LNCaP clone FGC (cell line): ENCODE data around the gene SDR42E1.

Experiments
- DNase-seq: peaks from one replicate; pipeline ENCODE4 v3.0.0-alpha.2; 2011; ENCODE audit warnings: low read depth
- H3K4me3 ChIP-seq: 2 replicates; pipeline ENCODE4 v1.5.1; 2011; ENCODE audit warnings: mild to moderate bottlenecking, low read depth, low read length, control low read depth
- CTCF ChIP-seq: IDR thresholded peaks from 2 replicates; pipeline ENCODE4 v1.5.1; 2012; ENCODE audit warnings: mild to moderate bottlenecking; ENCODE audit not compliant: control insufficient read depth, insufficient read depth; ENCODE audit errors: extremely low read depth

Gene SDR42E1

GRCh38 chr16:82031116-82032084 lies 20.1 kb upstream of the SDR42E1 start:
- peak; percentile 75 for TF ChIP-seq CTCF
- H3K4me3 ChIP-seq: no peak overlapping the region
- peak; percentile 62 for DNase-seq

GRCh38 chr16:82027629-82028064 lies 16.4 kb upstream of the SDR42E1 start:
- no peak overlapping the region for H3K4me3 ChIP-seq
- no peak for TF ChIP-seq CTCF
- DNase-seq: no peak

- H3K4me3 ChIP-seq: no peak overlapping the region
- TF ChIP-seq CTCF: no peak
- no peak for DNase-seq
Measured at GRCh38 chr16:82024883-82025282, 13.6 kb upstream of the SDR42E1 start.

- no peak for TF ChIP-seq CTCF
- H3K4me3 ChIP-seq: no peak overlapping the region
- no peak for DNase-seq
Measured at GRCh38 chr16:82024316-82024715, 13.0 kb upstream of the SDR42E1 start.

GRCh38 chr16:82023206-82023605 lies 11.9 kb upstream of the SDR42E1 start:
- H3K4me3 ChIP-seq: no peak overlapping the region
- DNase-seq: no peak
- no peak for TF ChIP-seq CTCF

GRCh38 chr16:82020051-82020450 lies 8.8 kb upstream of the SDR42E1 start:
- no peak overlapping the region for H3K4me3 ChIP-seq
- no peak for TF ChIP-seq CTCF
- DNase-seq: no peak
